ENCODE measurements around the gene BEND3.
"Not testable (repeated sequence)": the region's sequence is repeated elsewhere in the genome, so short reads cannot be mapped to it uniquely, and the experiment has no call there.

BEND3 gene

GRCh38 chr6:107152638-107153430 is 37.5 kb upstream of the BEND3 start:
- no peaks in the 10 kb centered on the region for H3K36me3 ChIP-seq (replicated peaks)
- H3K4me3 ChIP-seq (ENCODE audit: low read depth, low read length): no peak overlapping the region
- no peak for DNase-seq
- no peaks in the 10 kb centered on the region for H3K27me3 ChIP-seq (replicated peaks)
- in situ Hi-C loops (cut with HindIII; ENCODE audit: low pct_ligation_motif_present, low sequenced_read_pairs): no loop called here
- no peak overlapping the region for H3K27ac ChIP-seq
- TF ChIP-seq CTCF (IDR thresholded peaks at IDR 0.05; ENCODE audit: low read depth, low read length, missing control alignments): no peak

GRCh38 chr6:107144666-107145065 is 29.4 kb upstream of the BEND3 start:
- Histone ChIP-seq H3K4me3 (ENCODE audit: low read depth, low read length) (no peak overlapping the region), H3K36me3 (replicated peaks) (no peaks in the 10 kb centered on the region), H3K27ac (no peak overlapping the region), H3K27me3 (replicated peaks) (no peaks in the 10 kb centered on the region)
- in situ Hi-C loops (cut with HindIII; ENCODE audit: low pct_ligation_motif_present, low sequenced_read_pairs): no loop called here
- DNase-seq: no peak
- no peak for TF ChIP-seq CTCF (IDR thresholded peaks at IDR 0.05; ENCODE audit: low read depth, low read length, missing control alignments)

GRCh38 chr6:107144014-107144413 is 28.7 kb upstream of the BEND3 start:
- no peaks in the 10 kb centered on the region for H3K36me3 ChIP-seq (replicated peaks)
- in situ Hi-C loops (cut with HindIII; ENCODE audit: low pct_ligation_motif_present, low sequenced_read_pairs): no loop called here

GRCh38 chr6:107140581-107140980 is 25.3 kb upstream of the BEND3 start:
- no peak for DNase-seq

More at GRCh38 chr6:107144014-107144413, 28.7 kb upstream of the BEND3 start:
- H3K27ac ChIP-seq: no peak overlapping the region
- no peak for TF ChIP-seq CTCF (IDR thresholded peaks at IDR 0.05; ENCODE audit: low read depth, low read length, missing control alignments)
- no peak overlapping the region for H3K4me3 ChIP-seq (ENCODE audit: low read depth, low read length)
- no peak for DNase-seq
- H3K27me3 ChIP-seq (replicated peaks): no peaks in the 10 kb centered on the region

GRCh38 chr6:107136324-107136723 is 21.0 kb upstream of the BEND3 start:
- in situ Hi-C loops (cut with HindIII; ENCODE audit: low pct_ligation_motif_present, low sequenced_read_pairs); H3K4me3 ChIP-seq (ENCODE audit: low read depth, low read length); H3K27me3 ChIP-seq (replicated peaks); H3K27ac ChIP-seq; H3K36me3 ChIP-seq (replicated peaks); DNase-seq: not testable (repeated sequence)

More at GRCh38 chr6:107140581-107140980, 25.3 kb upstream of the BEND3 start:
- Histone ChIP-seq H3K27ac (no peak overlapping the region), H3K4me3 (ENCODE audit: low read depth, low read length) (no peak overlapping the region), H3K27me3 (replicated peaks) (no peaks in the 10 kb centered on the region), H3K36me3 (replicated peaks) (no peaks in the 10 kb centered on the region)
- no peak for TF ChIP-seq CTCF (IDR thresholded peaks at IDR 0.05; ENCODE audit: low read depth, low read length, missing control alignments)
- in situ Hi-C loops (cut with HindIII; ENCODE audit: low pct_ligation_motif_present, low sequenced_read_pairs): no loop called here

- H3K4me3 ChIP-seq (ENCODE audit: low read depth, low read length); H3K27ac ChIP-seq; H3K36me3 ChIP-seq (replicated peaks); in situ Hi-C loops (cut with HindIII; ENCODE audit: low pct_ligation_motif_present, low sequenced_read_pairs); DNase-seq; H3K27me3 ChIP-seq (replicated peaks): not testable (repeated sequence)
Observed at GRCh38 chr6:107135048-107135680, 19.8 kb upstream of the BEND3 start.

Data from brain microvascular endothelial cell (primary cell).